NCI-H510A treated with DMSO at 0.1 percent for 48 hours (cell line): ENCODE data around the gene RPUSD1.

Source experiments
- DNase-seq: peaks from one replicate; lab custom pipeline; 2025; lab: John Stamatoyannopoulos, UW

Gene RPUSD1

GRCh38 chr16:818592-818991 lies 30.4 kb upstream of the RPUSD1 start:
- DNase-seq, result no peak

DNA sequence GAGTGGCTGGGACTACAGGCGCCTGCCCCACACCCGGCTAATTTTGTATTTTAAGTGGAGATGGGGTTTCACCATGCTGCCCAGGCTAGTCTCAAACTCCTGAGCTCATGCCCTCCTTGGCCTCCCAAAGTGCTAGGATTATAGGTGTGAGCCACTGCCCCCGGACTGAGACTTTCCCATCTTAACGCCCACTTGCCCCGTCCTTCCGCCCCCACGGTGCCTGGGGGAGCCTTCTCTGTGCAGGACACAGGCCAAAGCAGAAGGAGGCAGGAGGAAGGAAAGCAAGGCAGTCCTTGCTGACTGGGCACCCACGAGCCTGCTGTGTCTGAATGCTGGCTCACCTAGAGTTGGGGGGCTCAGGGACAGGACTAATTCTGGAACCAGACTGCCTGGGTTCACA lies 30.0 kb upstream of the RPUSD1 start:
- no peak for DNase-seq

DNA sequence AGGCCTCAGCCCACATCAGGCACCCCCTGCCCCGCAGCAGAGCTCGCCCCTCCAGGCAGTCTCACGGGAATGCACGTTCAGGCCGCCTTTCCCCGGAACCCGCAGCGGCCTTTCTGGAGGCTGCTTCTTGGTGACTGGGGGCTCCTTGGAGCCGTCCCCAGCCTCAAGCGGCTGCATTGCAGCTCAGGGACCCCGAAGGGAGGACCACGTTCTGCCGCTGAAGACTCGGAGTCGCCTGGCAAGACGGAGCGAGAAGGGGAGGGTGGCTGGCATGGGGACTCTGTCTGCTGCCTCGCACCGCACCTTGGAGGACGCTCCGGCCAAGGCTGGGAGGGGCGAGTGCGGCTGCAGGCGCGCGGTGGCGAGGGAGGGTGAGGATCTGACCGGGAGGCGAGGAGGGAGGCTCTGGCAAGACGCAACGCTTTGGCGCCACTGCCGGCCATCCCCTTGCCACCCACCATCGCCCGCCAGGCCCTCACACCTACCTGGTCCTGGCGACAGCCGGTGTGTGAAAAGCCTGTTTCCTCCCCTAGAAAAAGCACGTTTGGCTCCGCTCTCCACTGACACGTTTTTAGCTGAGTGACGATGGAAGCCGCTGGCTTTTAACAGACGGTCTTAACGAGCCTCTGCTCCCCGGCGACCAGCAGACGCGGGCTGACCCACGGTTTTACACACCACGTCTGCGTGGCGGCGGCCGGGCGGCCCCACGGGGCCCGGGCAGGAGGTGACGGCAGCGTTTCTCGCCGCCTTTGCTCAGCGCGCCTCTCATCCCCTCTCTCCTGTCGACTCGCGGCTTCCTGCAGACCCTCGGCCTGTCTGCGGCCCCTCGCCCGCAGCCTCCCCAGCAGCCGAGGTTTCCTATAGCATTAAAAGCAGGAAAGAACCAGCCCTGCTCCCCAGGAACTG lies 29.1 kb upstream of the RPUSD1 start:
- no peak for DNase-seq

DNA sequence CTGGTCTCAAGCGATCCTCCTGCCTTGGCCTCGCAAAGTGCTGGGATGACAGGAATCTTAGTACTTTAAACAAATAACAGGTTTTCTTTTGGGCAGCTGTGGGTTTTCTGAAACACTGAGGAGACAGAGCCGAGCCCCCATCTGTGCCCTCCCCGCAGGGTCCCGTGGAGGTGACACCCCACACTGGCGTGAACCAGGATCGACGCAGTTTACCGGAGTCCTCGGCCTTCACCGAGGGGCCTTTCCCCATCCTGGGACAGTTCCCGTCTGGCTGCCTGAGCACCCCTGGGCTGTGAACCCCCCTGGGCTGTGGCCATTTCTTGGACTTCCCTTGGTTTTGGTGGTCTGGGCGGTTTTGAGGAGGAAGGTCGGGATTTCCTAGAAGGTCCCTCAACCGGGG lies 27.7 kb upstream of the RPUSD1 start:
- DNase-seq, result no peak

GRCh38 chr16:814974-815373 lies 26.8 kb upstream of the RPUSD1 start:
- no peak for DNase-seq

DNA sequence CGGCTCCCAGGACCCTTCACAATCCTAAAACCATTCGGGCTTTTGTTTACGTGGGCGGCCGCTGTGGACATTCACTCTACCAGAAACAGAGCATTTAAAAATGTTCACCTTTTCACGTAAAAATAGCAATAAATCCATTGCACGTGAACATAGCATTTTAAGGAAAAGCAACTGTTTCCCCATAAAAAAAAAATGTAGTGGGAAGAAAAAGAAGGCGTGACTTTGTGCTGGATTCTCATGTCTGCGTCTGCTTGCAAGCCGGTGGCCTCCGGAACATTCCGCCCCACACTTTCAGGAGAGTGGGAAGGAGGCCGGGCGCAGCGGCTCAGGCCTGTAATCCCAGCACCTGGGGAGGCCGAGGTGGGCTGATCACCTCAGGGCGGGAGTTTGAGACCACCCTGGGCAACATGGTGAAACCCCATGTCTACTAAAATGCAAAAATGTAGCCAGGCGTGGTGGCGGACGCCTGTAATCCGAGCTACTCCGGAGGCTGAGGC lies 25.8 kb upstream of the RPUSD1 start:
- no peak for DNase-seq

- DNase-seq, result no peak
These were observed 25.2 kb upstream of the RPUSD1 start for GRCh38 chr16:813204-813915.

GRCh38 chr16:808085-808386 lies 19.9 kb upstream of the RPUSD1 start:
- no peak for DNase-seq

DNA sequence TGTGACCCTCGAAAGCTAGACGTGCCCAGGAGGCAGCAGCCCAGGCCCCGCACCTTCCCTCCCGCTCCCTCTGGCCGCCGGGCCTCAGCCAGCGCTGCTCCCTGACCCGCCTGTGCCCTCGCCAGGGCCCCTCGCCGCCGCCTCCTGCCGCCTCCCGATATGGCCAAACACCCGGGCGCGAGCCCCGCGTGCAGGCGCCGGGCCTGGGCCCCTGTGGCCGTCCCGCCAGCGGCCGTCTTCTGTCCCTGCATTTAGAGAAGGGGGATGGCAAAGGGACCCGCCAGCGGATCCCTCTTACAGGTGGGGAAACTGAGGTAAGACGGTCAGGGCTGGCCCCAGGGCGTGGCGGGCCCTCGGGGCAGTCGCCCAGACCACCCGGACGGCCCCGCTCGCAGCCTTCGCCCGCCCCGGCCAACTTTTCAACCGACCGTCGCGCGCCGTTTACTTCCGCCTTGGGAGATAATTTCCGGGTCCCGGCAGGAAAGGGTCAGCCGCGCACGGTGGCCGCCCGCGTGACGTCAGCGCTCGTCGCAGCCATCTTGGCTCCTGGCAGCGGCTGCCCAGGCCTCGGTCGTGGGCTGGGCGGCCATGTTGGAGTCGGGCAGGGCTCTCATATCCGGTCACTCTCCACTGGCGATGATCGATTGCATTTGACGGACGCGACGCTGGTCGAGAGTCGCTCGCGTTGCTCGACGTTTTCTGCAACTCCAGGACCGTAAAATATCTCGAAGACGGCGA lies 19.3 kb upstream of the RPUSD1 start:
- DNase-seq, result peak; percentile 50

DNA sequence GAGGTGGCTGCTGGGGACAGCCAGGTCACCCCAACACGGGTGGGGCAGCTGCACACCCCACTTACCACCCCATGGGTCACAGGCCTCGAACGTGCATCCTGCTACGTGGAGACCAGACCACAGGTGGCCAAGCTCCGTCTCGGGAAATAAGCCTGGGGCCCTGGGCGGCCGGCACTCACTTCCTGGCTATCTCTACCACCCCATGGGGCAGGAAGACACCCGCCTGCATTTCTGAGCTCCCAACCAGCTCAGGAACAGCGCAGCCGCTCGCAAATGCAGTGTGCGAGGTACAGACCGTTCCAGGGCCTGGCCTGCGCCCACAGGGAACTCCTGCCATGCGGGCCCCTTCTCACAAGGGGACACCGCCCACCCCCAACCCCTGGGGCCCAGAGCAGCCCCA lies 17.3 kb upstream of the RPUSD1 start:
- DNase-seq, result no peak

DNA sequence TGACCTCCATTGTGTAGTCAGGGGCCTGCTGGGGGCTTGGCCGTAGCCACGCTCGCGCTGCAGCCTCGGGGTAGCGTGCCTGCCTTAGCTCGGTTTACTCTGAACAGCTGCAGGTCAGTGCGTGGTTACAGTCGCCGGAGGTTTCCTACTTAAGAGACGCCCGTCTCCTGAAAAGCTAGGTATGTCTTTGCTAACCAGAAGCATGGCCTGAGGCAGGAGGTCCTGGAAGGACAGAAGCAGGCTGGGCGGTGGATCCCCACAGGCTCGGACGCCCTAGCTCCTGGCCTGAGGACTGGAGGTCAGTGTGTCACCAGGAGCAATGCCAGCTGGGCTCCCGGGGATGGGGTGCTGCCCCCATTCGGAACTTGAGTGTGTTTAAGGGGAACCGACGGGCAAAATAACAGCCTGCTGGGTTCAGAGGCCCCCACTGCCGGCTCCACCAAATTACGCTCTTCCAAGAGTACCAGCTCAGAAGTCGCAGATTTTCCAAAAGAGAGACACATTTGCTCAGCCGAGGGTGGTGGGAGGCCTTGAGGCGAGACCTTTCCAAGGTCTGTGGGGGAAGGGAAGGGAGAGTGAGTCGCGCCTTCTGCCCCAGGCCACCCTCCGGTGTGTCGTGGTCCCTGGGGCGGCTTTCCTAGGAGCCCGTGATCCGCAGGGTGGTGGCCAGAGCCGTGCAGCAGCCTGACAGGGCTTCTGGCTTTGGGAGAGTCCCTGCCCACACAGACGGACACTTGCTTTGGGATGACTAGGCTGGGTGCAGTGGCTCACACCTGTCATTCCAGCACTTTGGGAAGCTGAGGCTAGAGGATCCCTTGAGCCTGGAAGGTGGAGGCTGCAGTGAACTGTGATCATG lies 16.2 kb upstream of the RPUSD1 start:
- no peak for DNase-seq

DNA sequence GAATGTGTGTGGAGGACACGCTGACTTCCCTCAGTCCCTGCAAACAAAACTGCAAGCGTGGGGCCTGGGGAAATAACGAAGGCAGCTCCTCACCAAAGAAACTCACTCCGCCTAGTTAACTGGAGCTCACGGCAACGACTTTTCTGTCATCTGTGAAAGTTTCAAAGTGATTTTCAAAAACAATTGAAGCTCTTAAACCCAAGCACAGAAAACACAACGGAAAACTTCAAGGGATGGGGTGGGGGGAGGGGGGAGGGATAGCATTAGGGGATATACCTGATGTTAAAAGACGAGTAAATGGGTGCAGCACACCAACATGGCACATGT lies 15.5 kb upstream of the RPUSD1 start:
- no peak for DNase-seq

GRCh38 chr16:802914-803753 lies 15.0 kb upstream of the RPUSD1 start:
- DNase-seq, result no peak

DNA sequence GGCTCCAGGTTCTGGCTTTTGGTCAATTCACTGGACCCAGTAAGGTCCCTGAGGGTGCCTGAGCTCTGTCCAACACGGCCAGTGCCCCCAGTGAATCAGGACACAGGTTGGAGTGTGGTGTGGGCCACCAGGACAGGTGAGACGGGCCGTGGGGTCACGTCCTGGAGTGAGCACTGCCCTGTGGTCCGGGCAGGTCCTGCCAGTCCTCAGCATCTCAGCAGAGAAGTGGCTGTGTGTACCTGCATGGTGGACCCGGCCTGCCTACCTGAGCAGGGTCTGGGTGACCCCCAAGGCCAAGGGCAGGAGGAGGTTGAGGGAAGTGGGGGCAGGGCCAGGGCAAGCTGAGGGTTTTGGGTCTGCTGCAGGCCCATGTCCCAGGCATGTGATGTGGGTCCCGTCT lies 14.3 kb upstream of the RPUSD1 start:
- no peak for DNase-seq

DNA sequence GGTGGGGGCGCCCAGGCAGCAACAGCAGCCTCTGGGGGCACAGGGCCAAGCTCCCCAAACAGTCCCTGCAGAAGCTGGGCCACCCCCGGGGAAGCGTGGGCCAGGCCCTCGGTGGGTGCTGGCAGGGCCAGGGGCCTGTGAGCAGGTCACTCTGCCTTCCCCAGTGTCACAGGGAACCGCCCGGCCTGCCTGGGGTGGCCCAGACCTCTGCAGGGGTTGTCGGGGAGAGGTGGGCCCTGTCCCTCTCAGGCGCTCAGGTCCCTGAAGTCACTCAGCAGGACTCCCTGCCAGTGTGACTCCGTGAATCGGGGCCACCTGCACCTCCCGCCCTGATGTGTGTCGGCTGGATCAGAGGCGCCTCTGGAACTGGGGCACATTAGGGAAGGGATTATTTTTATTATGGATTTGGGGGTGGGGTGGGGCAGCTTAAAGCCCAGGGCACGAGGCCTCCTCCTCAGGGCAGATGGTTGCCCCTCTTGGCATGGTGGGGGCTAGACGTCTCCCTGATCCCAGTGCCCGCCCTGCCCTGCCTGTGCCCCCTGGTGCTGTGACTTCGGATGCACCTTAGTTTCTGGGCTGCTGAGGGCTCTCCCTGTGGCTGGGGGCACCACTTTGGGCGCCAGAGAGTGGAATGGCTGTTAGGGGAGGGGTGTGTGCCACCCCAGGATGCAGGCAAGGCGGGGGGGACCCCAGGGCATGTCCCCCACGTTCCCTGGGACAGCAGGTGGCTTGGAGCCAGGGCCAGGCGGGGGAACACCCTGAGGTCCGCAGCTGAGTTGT lies 13.6 kb upstream of the RPUSD1 start:
- DNase-seq, result no peak

DNA sequence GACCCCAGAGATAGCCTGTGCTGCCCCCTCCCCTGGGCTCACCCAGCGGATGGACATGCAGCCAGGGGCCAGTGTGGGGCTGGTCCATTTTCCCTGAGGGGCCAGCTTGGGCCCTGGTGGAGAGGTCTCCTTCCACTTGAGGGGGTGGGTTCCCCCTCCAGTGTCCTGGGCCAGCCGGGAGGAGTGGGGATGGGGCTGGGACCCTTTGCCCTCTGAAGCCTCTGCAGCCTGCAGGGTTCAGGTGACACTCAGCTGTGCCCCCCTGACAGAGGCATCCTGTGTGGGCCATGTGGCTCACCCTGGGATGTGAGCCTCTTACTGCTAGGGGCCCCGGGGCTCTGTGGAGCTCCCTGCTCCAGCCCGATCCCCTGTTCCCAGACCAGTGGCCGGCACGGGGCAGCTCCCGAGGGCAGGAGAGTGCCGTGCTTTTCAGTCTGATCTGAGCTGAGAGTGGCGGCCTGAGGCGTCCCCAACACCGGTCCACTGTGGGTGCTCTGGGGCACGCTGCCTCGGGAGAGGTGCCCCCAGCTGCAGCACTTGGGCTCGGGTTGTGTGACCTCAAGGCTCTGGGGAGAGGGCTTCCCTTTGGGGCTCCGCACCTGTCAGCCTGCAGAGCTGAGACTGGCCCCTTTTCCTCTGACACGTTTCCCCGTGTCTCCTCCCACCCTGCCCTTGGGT lies 12.8 kb upstream of the RPUSD1 start:
- DNase-seq, result no peak

GRCh38 chr16:799948-800833 lies 12.0 kb upstream of the RPUSD1 start, which contains the start of gene GNG13:
Gene GNG13 (minus strand): TSS chr16:800734. CDS start chr16:799077, 1,657 bp downstream.
- peak; percentile 3 for DNase-seq
